GM12878 (cell line): ENCODE results near the gene TPK1. TPM values are rescaled to one million over a fixed set of nuclear protein-coding genes. Genes with fewer than 3 reads are reported as not detected.

ENCODE experiments used
- ATAC-seq: fragments of 200-7000 bp; cut with Tn5 transposase; 3 replicates; pipeline ENCODE4 v1.9.1; 2020; ENCODE audit warnings: mild to moderate bottlenecking, moderate library complexity
- BruUV-seq: library from RNA; stranded (reverse); fragments of 400-500 nt; replicated peaks from 2 replicates; lab custom pipeline; 2021; lab: Mats Ljungman, UMichigan
- CTCF ChIA-PET: fragments of 300-600 bp; sonication (Branson Sonifier 250); formaldehyde crosslinking; extraction: SDS; loops from one replicate; lab custom pipeline; 2021; ENCODE audit warnings: inconsistent platforms; lab: Yijun Ruan, JAX
- POLR2A ChIA-PET: fragments of 350-600 bp; formaldehyde crosslinking; extraction: SDS; loops from one replicate; lab custom pipeline; 2021; ENCODE audit warnings: inconsistent platforms; lab: Charles Lee
- RAD21 ChIA-PET: fragments of 300-600 bp; sonication (Branson Sonifier 250); formaldehyde crosslinking; loops from one replicate; lab custom pipeline; 2023; ENCODE audit warnings: antibody characterized with exemption; ENCODE audit not compliant: unreplicated experiment; lab: Charles Lee
- SMC1A ChIA-PET: fragments of 300-600 bp; sonication (Branson Sonifier 250); formaldehyde crosslinking; loops from one replicate; lab custom pipeline; 2023; ENCODE audit not compliant: unreplicated experiment, uncharacterized antibody; lab: Charles Lee
- DNase-seq: peaks from one replicate; pipeline ENCODE4 v3.0.0-alpha.2; 2011; ENCODE audit warnings: low read depth, low spot score
- FAIRE-seq: peaks from 3 replicates; lab custom pipeline; 2011; peaks lifted over from hg19 to GRCh38; lab: Jason Lieb, UNC
- H2AFZ ChIP-seq: 2 replicates; pipeline ENCODE4 v1.6.0; 2011; ENCODE audit warnings: low read depth, low read length, control low read depth; ENCODE audit not compliant: control insufficient read depth
- H3K27ac ChIP-seq: 2 replicates; pipeline ENCODE4 v1.5.1; 2011; ENCODE audit warnings: control low read depth; ENCODE audit not compliant: control insufficient read depth, insufficient read depth
- H3K27me3 ChIP-seq, 2 experiments: replicated peaks in 1 of 2; 2 replicates each; pipeline versions ENCODE4 v1.6.0 to v1.6.1; 2011; ENCODE audit warnings: low read length in 1 of 2; ENCODE audit not compliant: control insufficient read depth in 2 of 2, insufficient read depth in 2 of 2
- H3K36me3 ChIP-seq, 2 experiments: 2 replicates each; pipeline ENCODE4 v1.5.1; 2011; ENCODE audit warnings: low read length in 1 of 2; ENCODE audit not compliant: control insufficient read depth in 2 of 2, insufficient read depth in 2 of 2
- H3K4me1 ChIP-seq: 2 replicates; pipeline ENCODE4 v1.6.1; 2011; ENCODE audit warnings: mild to moderate bottlenecking, low read length, moderate library complexity, mixed read lengths; ENCODE audit not compliant: control insufficient read depth, insufficient read depth
- H3K4me2 ChIP-seq: 2 replicates; pipeline ENCODE4 v1.6.0; 2011; ENCODE audit warnings: control low read depth; ENCODE audit not compliant: control insufficient read depth, insufficient read depth
- H3K4me3 ChIP-seq: fragments of 200-600 bp; sonication (generic); 2 replicates; pipeline ENCODE4 v1.5.1; 2016
- H3K79me2 ChIP-seq: 2 replicates; pipeline ENCODE4 v1.6.0; 2011; ENCODE audit warnings: low read length; ENCODE audit not compliant: control insufficient read depth, insufficient read depth
- H3K9ac ChIP-seq: 2 replicates; pipeline ENCODE4 v1.8.0; 2011; ENCODE audit warnings: low read length, control low read depth, mixed read lengths; ENCODE audit not compliant: control insufficient read depth, insufficient read depth
- H3K9me3 ChIP-seq: replicated peaks from 3 replicates; pipeline ENCODE4 v1.5.1; 2011; ENCODE audit warnings: mild to moderate bottlenecking, low read length; ENCODE audit not compliant: control insufficient read depth, insufficient read depth
- H4K20me1 ChIP-seq: 2 replicates; pipeline ENCODE4 v1.6.0; 2011; ENCODE audit not compliant: control insufficient read depth, insufficient read depth
- ASH2L ChIP-seq: fragments of 300-600, 200-600 bp; sonication (generic); IDR thresholded peaks from 2 replicates; pipeline ENCODE4 v1.6.1; 2017; ENCODE audit warnings: low read depth, mild to moderate bottlenecking, borderline replicate concordance
- BCL11A ChIP-seq: IDR thresholded peaks from 2 replicates; pipeline ENCODE4 v1.6.1; 2011; ENCODE audit warnings: low read depth, low read length
- CBX3 ChIP-seq: fragments of 200-600 bp; sonication (generic); IDR thresholded peaks from 2 replicates; pipeline ENCODE4 v1.6.1; 2016; ENCODE audit warnings: low read depth, borderline replicate concordance
- EED ChIP-seq: sonication (generic); IDR thresholded peaks from 2 replicates; pipeline ENCODE4 v1.6.1; 2016; ENCODE audit warnings: antibody characterized with exemption, low read depth
- FOXK2 ChIP-seq: fragments of 450-650 bp; IDR thresholded peaks from 2 replicates; pipeline ENCODE4 v1.6.1; 2017; ENCODE audit warnings: mild to moderate bottlenecking, moderate library complexity
- HCFC1 ChIP-seq: fragments of 150-350 bp; IDR thresholded peaks from 2 replicates; pipeline ENCODE4 v1.6.1; 2014; ENCODE audit warnings: low read length
- NR2C2 ChIP-seq: IDR thresholded peaks from 2 replicates; pipeline ENCODE4 v1.6.1; 2011; ENCODE audit warnings: borderline replicate concordance, low read depth; ENCODE audit not compliant: control insufficient read depth, insufficient read length
- NR2F1 ChIP-seq: fragments of 450-650 bp; conservative IDR thresholded peaks from 2 replicates; pipeline ENCODE4 v1.6.1; 2017; ENCODE audit warnings: mild to moderate bottlenecking
- POLR2A ChIP-seq: IDR thresholded peaks from 2 replicates; pipeline ENCODE4 v1.6.1; 2011; ENCODE audit warnings: low read depth, mild to moderate bottlenecking, low read length
- POLR2AphosphoS5 ChIP-seq: IDR thresholded peaks from 2 replicates; pipeline ENCODE4 v1.6.1; 2011; ENCODE audit warnings: mild to moderate bottlenecking, low read length, inconsistent platforms
- RBBP5 ChIP-seq: fragments of 200-600 bp; sonication (generic); conservative IDR thresholded peaks from 2 replicates; pipeline ENCODE4 v1.6.1; 2016
- SREBF1 ChIP-seq: IDR thresholded peaks from 2 replicates; pipeline ENCODE4 v1.6.1; 2012; ENCODE audit warnings: mild to moderate bottlenecking, low read length
- SREBF2 ChIP-seq: IDR thresholded peaks from 2 replicates; pipeline ENCODE4 v1.6.1; 2012; ENCODE audit warnings: mild to moderate bottlenecking, low read length
- TCF12 ChIP-seq: IDR thresholded peaks from 2 replicates; pipeline ENCODE4 v1.6.1; 2011; ENCODE audit warnings: low read depth, mild to moderate bottlenecking, low read length
- TCF3 ChIP-seq: IDR thresholded peaks from 2 replicates; pipeline ENCODE4 v1.6.1; 2012; ENCODE audit warnings: low read depth, mild to moderate bottlenecking, low read length, borderline replicate concordance; ENCODE audit not compliant: insufficient read depth
- ZNF274 ChIP-seq: IDR thresholded peaks from one replicate; pipeline ENCODE4 v1.8.0; 2011; ENCODE audit not compliant: insufficient read length, insufficient read depth
- ZZZ3 ChIP-seq: IDR thresholded peaks from 2 replicates; pipeline ENCODE4 v1.6.1; 2011; ENCODE audit warnings: low read depth; ENCODE audit not compliant: control insufficient read depth, insufficient read length
- WGBS: methylation state at CpG from one replicate; pipeline ENCODE4 v1.1.6; 2016; ENCODE audit warnings: low lambda C conversion rate; ENCODE audit not compliant: insufficient replicate concordance, insufficient coverage; ENCODE audit errors: missing lambda C conversion rate; 5-methylcytosine and 5-hydroxymethylcytosine counted together
- in situ Hi-C: fragments of 300-500 bp; cut with MboI; formaldehyde crosslinking; loops from 9 replicates; pipeline ENCODE4 v1.14.3; 2018; ENCODE audit warnings: mixed read lengths
- intact Hi-C: fragments of 100-400 bp; cut with micrococcal nuclease; formaldehyde crosslinking; loops from one replicate; pipeline ENCODE4 v1.14.2; 2022; ENCODE audit not compliant: unreplicated experiment
- polyA plus RNA-seq, 11 experiments: library from polyadenylated mRNA; depleted of rRNA in 4 of 11; unstranded in 6 of 11; stranded (reverse) in 5 of 11; fragments of >200 nt; fragmentation: Nextera tagmentation in 4 of 11; fragmentation: Illumina TruSeq in 1 of 11; extraction: Ambion mirVana in 4 of 11; extraction: Trizol in 1 of 11; gene quantifications; 1 replicate in 1 of 11; 2 replicates in 10 of 11; pipeline versions ENCODE4 v1.2.1 to v1.2.3, GENCODE V29; 2011 to 2016; ENCODE audit warnings: inconsistent platforms in 2 of 11, missing spikeins in 2 of 11, low read depth in 1 of 11
- total RNA-seq, 4 experiments: library from RNA; depleted of rRNA in 3 of 4; stranded (reverse); fragments of >200 nt in 3 of 4; fragmentation: Illumina TruSeq in 1 of 4; extraction: Trizol in 1 of 4; gene quantifications; 2 replicates each; pipeline versions ENCODE4 v1.2.1 to v1.2.3, GENCODE V29; 2013 to 2021
- TF ChIP-seq, protein P1 (sequence below): IDR thresholded peaks from 2 replicates; pipeline ENCODE4 v1.6.1; 2011; ENCODE audit warnings: low read depth, mild to moderate bottlenecking, low read length, moderate library complexity, borderline replicate concordance; ENCODE audit errors: extremely low read depth
- TF ChIP-seq, protein P2 (sequence below): fragments of 450-650 bp; IDR thresholded peaks from 2 replicates; pipeline ENCODE4 v1.6.1; 2016; ENCODE audit warnings: mild to moderate bottlenecking
- TF ChIP-seq, protein P3 (sequence below): fragments of 450-650 bp; formaldehyde crosslinking; IDR thresholded peaks from 2 replicates; pipeline ENCODE4 v1.4.0; 2022; ENCODE audit warnings: mild to moderate bottlenecking, moderate library complexity

TPK1 gene
- total and polyA plus RNA-seq, 10 of the 15 experiments (the other 5 are each of a cell fraction or from before 2014, with no cell fraction given): 7.1 to 19.0 (median 9.3) TPM

DNA sequence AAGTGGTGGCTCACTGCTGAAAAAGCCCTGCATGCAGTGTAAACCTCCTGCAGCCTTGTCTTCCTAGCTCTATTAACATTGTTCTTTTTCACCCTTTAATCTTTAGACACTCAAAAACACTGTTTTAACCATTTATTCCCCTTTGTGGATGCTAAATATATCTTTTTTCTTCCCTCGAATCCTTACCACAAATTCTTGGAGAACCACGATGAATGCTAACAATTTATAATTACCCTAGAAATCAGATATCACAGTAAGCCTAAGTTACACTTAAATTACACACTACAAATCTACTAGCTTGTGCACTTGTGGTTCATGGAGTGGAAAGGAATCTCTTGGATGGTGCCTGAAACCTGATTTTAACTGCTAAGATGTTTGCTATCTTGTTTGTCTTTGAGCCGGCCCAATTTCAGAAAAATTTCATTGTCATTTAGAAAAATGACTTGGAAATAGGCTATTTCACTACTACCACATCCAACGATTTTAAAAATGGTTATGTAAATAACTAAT, 307.3 kb downstream of the TPK1 start:
- Histone ChIP-seq H3K36me3 (no peaks in the 10 kb centered on the region), H4K20me1 (no peaks in the 10 kb centered on the region), H3K4me3 (no peak overlapping the region), H3K9me3 (no peaks in the 10 kb centered on the region), H3K27ac (no peak overlapping the region), H2AFZ (no peak overlapping the region), H3K4me2 (no peak overlapping the region), H3K9ac (no peak overlapping the region), H3K4me1 (peaks cover 10% of the 10 kb centered on the region; the same call in 1 of the 2 replicates), H3K27me3 (no peaks in the 10 kb centered on the region), H3K79me2 (no peaks in the 10 kb centered on the region)
- no peak for ATAC-seq
- no peak for FAIRE-seq
- no peak for TF ChIP-seq NR2C2
- TF ChIP-seq POLR2AphosphoS5: no peak
- TF ChIP-seq CBX3: no peak
- no peak for TF ChIP-seq ZNF274
- TF ChIP-seq TCF12: no peak
- TF ChIP-seq NR2F1: no peak
- TF ChIP-seq SREBF2: no peak
- no peak for TF ChIP-seq TCF3
- no peak for TF ChIP-seq HCFC1
- no peak for TF ChIP-seq POLR2A
- TF ChIP-seq ZZZ3: no peak
- TF ChIP-seq EED: no peak
- TF ChIP-seq SREBF1: no peak
- no peak for TF ChIP-seq ASH2L
- no peak for TF ChIP-seq RBBP5
- TF ChIP-seq, protein P1, sequence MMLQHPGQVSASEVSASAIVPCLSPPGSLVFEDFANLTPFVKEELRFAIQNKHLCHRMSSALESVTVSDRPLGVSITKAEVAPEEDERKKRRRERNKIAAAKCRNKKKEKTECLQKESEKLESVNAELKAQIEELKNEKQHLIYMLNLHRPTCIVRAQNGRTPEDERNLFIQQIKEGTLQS: no peak
- TF ChIP-seq, protein P2, sequence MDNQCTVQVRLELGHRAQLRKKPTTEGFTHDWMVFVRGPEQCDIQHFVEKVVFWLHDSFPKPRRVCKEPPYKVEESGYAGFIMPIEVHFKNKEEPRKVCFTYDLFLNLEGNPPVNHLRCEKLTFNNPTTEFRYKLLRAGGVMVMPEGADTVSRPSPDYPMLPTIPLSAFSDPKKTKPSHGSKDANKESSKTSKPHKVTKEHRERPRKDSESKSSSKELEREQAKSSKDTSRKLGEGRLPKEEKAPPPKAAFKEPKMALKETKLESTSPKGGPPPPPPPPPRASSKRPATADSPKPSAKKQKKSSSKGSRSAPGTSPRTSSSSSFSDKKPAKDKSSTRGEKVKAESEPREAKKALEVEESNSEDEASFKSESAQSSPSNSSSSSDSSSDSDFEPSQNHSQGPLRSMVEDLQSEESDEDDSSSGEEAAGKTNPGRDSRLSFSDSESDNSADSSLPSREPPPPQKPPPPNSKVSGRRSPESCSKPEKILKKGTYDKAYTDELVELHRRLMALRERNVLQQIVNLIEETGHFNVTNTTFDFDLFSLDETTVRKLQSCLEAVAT: no peak
- TF ChIP-seq, protein P3, sequence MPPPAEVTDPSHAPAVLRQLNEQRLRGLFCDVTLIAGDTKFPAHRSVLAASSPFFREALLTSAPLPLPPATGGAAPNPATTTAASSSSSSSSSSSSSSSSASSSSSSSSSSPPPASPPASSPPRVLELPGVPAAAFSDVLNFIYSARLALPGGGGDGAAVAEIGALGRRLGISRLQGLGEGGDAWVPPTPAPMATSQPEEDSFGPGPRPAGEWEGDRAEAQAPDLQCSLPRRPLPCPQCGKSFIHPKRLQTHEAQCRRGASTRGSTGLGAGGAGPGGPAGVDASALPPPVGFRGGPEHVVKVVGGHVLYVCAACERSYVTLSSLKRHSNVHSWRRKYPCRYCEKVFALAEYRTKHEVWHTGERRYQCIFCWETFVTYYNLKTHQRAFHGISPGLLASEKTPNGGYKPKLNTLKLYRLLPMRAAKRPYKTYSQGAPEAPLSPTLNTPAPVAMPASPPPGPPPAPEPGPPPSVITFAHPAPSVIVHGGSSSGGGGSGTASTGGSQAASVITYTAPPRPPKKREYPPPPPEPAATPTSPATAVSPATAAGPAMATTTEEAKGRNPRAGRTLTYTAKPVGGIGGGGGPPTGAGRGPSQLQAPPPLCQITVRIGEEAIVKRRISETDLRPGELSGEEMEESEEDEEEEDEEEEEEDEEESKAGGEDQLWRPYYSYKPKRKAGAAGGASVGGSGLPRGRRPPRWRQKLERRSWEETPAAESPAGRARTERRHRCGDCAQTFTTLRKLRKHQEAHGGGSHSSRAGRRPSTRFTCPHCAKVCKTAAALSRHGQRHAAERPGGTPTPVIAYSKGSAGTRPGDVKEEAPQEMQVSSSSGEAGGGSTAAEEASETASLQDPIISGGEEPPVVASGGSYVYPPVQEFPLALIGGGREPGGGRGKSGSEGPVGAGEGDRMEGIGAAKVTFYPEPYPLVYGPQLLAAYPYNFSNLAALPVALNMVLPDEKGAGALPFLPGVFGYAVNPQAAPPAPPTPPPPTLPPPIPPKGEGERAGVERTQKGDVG (CRISPR knock-in tag): no peak
- TF ChIP-seq BCL11A: no peak
- TF ChIP-seq FOXK2: no peak
- POLR2A ChIA-PET: interaction anchor here (0.6 kb wide), 1 partner anchor 39 kb away, joined by 3 read pairs; no protein-coding TSS in a partner anchor
- SMC1A ChIA-PET: interaction anchor here (0.6 to 1.7 kb wide), 4 partner anchors 11 to 31 kb away, joined by 3 to 4 read pairs (median 4); no protein-coding TSS in a partner anchor
- 64% methylated on average over 4 of the region's 4 CpGs for WGBS
- intact Hi-C loops (no loop called here), in situ Hi-C loops (no loop called here)
- CTCF ChIA-PET: interaction anchor here (2.0 kb wide), 1 partner anchor 11 kb away, joined by 4 read pairs; no protein-coding TSS in a partner anchor
- no TSS peak for BruUV-seq
- RAD21 ChIA-PET: interaction anchor here (1.2 kb wide), 2 partner anchors 14 to 18 kb away, joined by 3 to 5 read pairs; no protein-coding TSS in a partner anchor
- DNase-seq: no peak
